H1 (cell line): ENCODE measurements around the gene MYO1D. TPM values are rescaled to one million over a fixed set of nuclear protein-coding genes. Genes with fewer than 3 reads are reported as not detected.

Source experiments
- HDAC6 ChIP-seq: IDR thresholded peaks from one replicate; pipeline ENCODE4 v1.7.1; 2012; ENCODE audit warnings: low read depth, mild to moderate bottlenecking, inconsistent platforms, low read length, moderate library complexity
- polyA plus RNA-seq, 7 experiments: library from polyadenylated mRNA; depleted of rRNA in 3 of 7; stranded (reverse) in 5 of 7; unstranded in 2 of 7; fragments of >200 nt in 5 of 7; fragments of 200-250 nt in 2 of 7; gene quantifications; 1 replicate in 5 of 7; 2 replicates in 1 of 7; 4 replicates in 1 of 7; pipeline versions ENCODE4 v1.2.1 to v1.2.3, GENCODE V29; 2011 to 2013; ENCODE audit warnings: missing spikeins in 2 of 7, mixed read lengths in 2 of 7
- total RNA-seq: library from RNA; stranded (reverse); fragmentation: NEBNext Ultra II Directional; extraction: Animal tissue kit (Norgen Biotek cat#: 25700); gene quantifications from 2 replicates; pipeline ENCODE4 v1.2.1, GENCODE V29; 2021

The MYO1D gene
- total and polyA plus RNA-seq, 2 of the 8 experiments (the other 6 are each of a cell fraction or from before 2014, with no cell fraction given), result 6.5 to 25.4 TPM

- TF ChIP-seq HDAC6, result no peak
These were observed 225.8 kb downstream of the MYO1D start (continued) for GRCh38 chr17:32651084-32651483.
